Neural cell (in vitro differentiated cells): ENCODE measurements around the gene PRUNE2. TPM values are rescaled to one million over a fixed set of nuclear protein-coding genes. Genes with fewer than 3 reads are reported as not detected.

Source experiments
- H2AFZ ChIP-seq: fragments of 200-600, 300-800 bp; sonication (generic), shearing (Covaris generic); 2 replicates; pipeline ENCODE4 v1.6.0; 2014; ENCODE audit warnings: low read depth, mild to moderate bottlenecking, antibody characterized with exemption, low read length, moderate library complexity
- H3F3A ChIP-seq: fragments of 200-600 bp; shearing (Covaris generic); 2 replicates; pipeline ENCODE4 v1.6.1; 2016; ENCODE audit warnings: mild to moderate bottlenecking, moderate library complexity, mixed read lengths, antibody characterized with exemption, low read length; ENCODE audit not compliant: insufficient read depth, poor library complexity, severe bottlenecking
- H3K27ac ChIP-seq: fragments of 200-600, 300-800 bp; sonication (generic), shearing (Covaris generic); 2 replicates; pipeline ENCODE4 v1.5.1; 2014; ENCODE audit warnings: mild to moderate bottlenecking, low read length, moderate library complexity
- H3K27me3 ChIP-seq: fragments of 300-800, 200-600 bp; sonication (generic), shearing (Covaris generic); 2 replicates; pipeline ENCODE4 v1.6.0; 2014; ENCODE audit warnings: mild to moderate bottlenecking, low read depth, low read length, moderate library complexity; ENCODE audit not compliant: insufficient read depth
- H3K36me3 ChIP-seq: fragments of 300-800, 200-600 bp; sonication (generic), shearing (Covaris generic); 2 replicates; pipeline ENCODE4 v1.5.1; 2014; ENCODE audit warnings: mild to moderate bottlenecking, antibody characterized with exemption, low read length, moderate library complexity; ENCODE audit not compliant: insufficient read depth
- H3K4me2 ChIP-seq: fragments of 300-800, 200-600 bp; sonication (generic), shearing (Covaris generic); 2 replicates; pipeline ENCODE4 v1.6.0; 2014; ENCODE audit warnings: mild to moderate bottlenecking, low read length
- H3K4me3 ChIP-seq: fragments of 300-800, 200-600 bp; sonication (generic), shearing (Covaris generic); 2 replicates; pipeline ENCODE4 v1.5.1; 2014; ENCODE audit warnings: mild to moderate bottlenecking, low read length, moderate library complexity
- H3K79me2 ChIP-seq: fragments of 200-600 bp; shearing (Covaris generic); replicated peaks from 2 replicates; pipeline ENCODE4 v1.6.0; 2014; ENCODE audit warnings: mild to moderate bottlenecking, low read length, moderate library complexity; ENCODE audit not compliant: insufficient read depth
- H3K9ac ChIP-seq: fragments of 300-800, 200-600 bp; sonication (generic), shearing (Covaris generic); 2 replicates; pipeline ENCODE4 v1.6.1; 2016; ENCODE audit warnings: mild to moderate bottlenecking, low read length, mixed read lengths
- H3K9me2 ChIP-seq: fragments of 200-600 bp; shearing (Covaris generic); 2 replicates; pipeline ENCODE4 v1.6.1; 2016; ENCODE audit warnings: mild to moderate bottlenecking, low read length, mixed read lengths; ENCODE audit not compliant: insufficient read depth
- H3K9me3 ChIP-seq: fragments of 200-600, 300-800 bp; sonication (generic), shearing (Covaris generic); 2 replicates; pipeline ENCODE4 v1.6.1; 2016; ENCODE audit warnings: mild to moderate bottlenecking, mixed run types, low read length, moderate library complexity, mixed read lengths
- H4K20me1 ChIP-seq: fragments of 200-600 bp; shearing (Covaris generic); 2 replicates; pipeline ENCODE4 v1.6.1; 2016; ENCODE audit warnings: mild to moderate bottlenecking, mixed run types; ENCODE audit not compliant: insufficient read depth
- EP300 ChIP-seq: fragments of 450-650 bp; conservative IDR thresholded peaks from 2 replicates; pipeline ENCODE4 v1.6.1; 2014; ENCODE audit warnings: antibody characterized with exemption, mild to moderate bottlenecking, moderate library complexity; ENCODE audit not compliant: poor library complexity, severe bottlenecking
- EZH2 ChIP-seq: fragments of 200-600, 300-800 bp; shearing (Covaris generic), sonication (generic); IDR thresholded peaks from 2 replicates; pipeline ENCODE4 v1.6.1; 2014; ENCODE audit warnings: antibody characterized with exemption, low read length, borderline replicate concordance, mild to moderate bottlenecking; ENCODE audit not compliant: insufficient read depth, poor library complexity, severe bottlenecking
- MXI1 ChIP-seq: fragments of 450-650 bp; conservative IDR thresholded peaks from 2 replicates; pipeline ENCODE4 v1.6.1; 2014; ENCODE audit warnings: antibody characterized with exemption, mild to moderate bottlenecking; ENCODE audit not compliant: poor library complexity, severe bottlenecking
- POLR2AphosphoS5 ChIP-seq: IDR thresholded peaks from 2 replicates; pipeline ENCODE4 v1.6.1; 2012
- RAD21 ChIP-seq: fragments of 450-650 bp; conservative IDR thresholded peaks from 2 replicates; pipeline ENCODE4 v1.6.1; 2014; ENCODE audit warnings: antibody characterized with exemption, mild to moderate bottlenecking, moderate library complexity
- SMC3 ChIP-seq: fragments of 450-650 bp; conservative IDR thresholded peaks from 2 replicates; pipeline ENCODE4 v1.6.1; 2014; ENCODE audit warnings: antibody characterized with exemption, mild to moderate bottlenecking, moderate library complexity; ENCODE audit not compliant: poor library complexity
- TAF1 ChIP-seq: IDR thresholded peaks from 2 replicates; pipeline ENCODE4 v1.6.1; 2012; ENCODE audit warnings: low read depth
- polyA plus RNA-seq: library from polyadenylated mRNA; depleted of rRNA; stranded (reverse); fragments of >200 nt; gene quantifications from 2 replicates; pipeline ENCODE4 v1.2.3, GENCODE V29; 2014
- TF ChIP-seq, protein P1 (sequence below): IDR thresholded peaks from 2 replicates; pipeline ENCODE4 v1.6.1; 2012; ENCODE audit warnings: borderline replicate concordance
- TF ChIP-seq, protein P2 (sequence below): fragments of 450-650 bp; IDR thresholded peaks from 2 replicates; pipeline ENCODE4 v1.5.1; 2014; ENCODE audit warnings: antibody characterized with exemption, mild to moderate bottlenecking, moderate library complexity; ENCODE audit not compliant: poor library complexity, severe bottlenecking

Gene PRUNE2
- polyA plus RNA-seq, 1 donor from 2014 or later, result 9.7 TPM

DNA sequence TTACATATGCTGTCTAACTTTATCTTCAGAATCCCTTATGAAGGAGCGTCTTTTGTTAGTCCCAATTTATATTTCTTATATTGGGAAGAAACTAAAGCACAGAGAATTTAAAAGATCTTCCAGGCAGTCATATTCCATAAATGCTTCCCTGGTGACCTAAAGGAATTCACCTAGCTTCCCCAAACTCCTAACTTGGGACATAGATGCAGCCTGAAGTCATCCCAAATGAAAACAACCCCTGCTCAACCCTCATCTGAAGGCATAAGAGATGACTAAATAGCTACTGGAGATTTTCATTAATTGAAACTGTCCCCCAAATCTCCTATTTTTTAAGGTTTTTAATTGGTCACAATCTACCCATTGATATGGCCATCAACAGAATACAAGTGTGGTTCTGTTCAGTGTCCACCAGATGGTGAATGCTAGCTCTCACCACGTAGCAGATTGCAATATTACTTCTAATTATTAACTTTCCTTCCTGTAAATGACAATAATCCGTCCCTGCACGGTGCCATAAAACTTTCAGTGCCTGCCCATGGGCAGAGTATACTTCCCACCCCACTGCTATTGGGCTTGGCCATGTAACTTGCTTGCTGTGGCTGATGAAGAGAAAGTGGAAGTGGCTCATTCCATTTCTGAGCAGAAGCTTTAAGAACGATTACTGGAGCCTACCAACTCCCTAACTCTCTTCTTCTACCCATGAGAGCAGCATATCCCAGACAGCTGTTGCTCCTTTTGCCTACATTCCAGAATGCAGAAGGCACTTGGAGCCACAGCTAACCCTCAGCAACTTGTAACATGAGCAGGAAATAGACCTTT, 18.7 kb downstream of the PRUNE2 start:
- no peaks in the 10 kb centered on the region for H4K20me1 ChIP-seq
- no peaks in the 10 kb centered on the region for H3F3A ChIP-seq
- H2AFZ ChIP-seq, result no peak overlapping the region

DNA sequence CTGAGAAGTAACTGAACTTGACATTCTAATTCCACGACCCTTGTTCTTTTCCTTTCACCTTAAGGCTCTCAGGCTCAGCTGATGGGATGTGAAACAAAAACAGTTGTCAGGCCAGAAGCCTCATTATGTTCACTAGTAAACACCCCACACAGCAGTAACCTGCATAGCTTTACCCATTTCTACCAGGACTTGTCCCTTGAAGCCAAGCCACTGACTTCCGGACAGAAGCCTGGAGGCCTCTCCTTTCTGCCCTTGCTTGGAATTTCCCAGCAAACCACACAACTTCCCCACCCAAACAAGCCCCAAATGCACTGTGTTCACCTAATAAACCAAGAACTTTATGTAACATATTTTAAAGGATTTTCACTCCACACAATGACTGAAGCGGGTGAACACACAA, 19.6 kb downstream of the PRUNE2 start:
- no peaks in the 10 kb centered on the region for H3K36me3 ChIP-seq
- TF ChIP-seq, protein P1, sequence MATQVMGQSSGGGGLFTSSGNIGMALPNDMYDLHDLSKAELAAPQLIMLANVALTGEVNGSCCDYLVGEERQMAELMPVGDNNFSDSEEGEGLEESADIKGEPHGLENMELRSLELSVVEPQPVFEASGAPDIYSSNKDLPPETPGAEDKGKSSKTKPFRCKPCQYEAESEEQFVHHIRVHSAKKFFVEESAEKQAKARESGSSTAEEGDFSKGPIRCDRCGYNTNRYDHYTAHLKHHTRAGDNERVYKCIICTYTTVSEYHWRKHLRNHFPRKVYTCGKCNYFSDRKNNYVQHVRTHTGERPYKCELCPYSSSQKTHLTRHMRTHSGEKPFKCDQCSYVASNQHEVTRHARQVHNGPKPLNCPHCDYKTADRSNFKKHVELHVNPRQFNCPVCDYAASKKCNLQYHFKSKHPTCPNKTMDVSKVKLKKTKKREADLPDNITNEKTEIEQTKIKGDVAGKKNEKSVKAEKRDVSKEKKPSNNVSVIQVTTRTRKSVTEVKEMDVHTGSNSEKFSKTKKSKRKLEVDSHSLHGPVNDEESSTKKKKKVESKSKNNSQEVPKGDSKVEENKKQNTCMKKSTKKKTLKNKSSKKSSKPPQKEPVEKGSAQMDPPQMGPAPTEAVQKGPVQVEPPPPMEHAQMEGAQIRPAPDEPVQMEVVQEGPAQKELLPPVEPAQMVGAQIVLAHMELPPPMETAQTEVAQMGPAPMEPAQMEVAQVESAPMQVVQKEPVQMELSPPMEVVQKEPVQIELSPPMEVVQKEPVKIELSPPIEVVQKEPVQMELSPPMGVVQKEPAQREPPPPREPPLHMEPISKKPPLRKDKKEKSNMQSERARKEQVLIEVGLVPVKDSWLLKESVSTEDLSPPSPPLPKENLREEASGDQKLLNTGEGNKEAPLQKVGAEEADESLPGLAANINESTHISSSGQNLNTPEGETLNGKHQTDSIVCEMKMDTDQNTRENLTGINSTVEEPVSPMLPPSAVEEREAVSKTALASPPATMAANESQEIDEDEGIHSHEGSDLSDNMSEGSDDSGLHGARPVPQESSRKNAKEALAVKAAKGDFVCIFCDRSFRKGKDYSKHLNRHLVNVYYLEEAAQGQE, result no peak
- TF ChIP-seq, protein P2, sequence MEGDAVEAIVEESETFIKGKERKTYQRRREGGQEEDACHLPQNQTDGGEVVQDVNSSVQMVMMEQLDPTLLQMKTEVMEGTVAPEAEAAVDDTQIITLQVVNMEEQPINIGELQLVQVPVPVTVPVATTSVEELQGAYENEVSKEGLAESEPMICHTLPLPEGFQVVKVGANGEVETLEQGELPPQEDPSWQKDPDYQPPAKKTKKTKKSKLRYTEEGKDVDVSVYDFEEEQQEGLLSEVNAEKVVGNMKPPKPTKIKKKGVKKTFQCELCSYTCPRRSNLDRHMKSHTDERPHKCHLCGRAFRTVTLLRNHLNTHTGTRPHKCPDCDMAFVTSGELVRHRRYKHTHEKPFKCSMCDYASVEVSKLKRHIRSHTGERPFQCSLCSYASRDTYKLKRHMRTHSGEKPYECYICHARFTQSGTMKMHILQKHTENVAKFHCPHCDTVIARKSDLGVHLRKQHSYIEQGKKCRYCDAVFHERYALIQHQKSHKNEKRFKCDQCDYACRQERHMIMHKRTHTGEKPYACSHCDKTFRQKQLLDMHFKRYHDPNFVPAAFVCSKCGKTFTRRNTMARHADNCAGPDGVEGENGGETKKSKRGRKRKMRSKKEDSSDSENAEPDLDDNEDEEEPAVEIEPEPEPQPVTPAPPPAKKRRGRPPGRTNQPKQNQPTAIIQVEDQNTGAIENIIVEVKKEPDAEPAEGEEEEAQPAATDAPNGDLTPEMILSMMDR, result no peak
- TF ChIP-seq POLR2AphosphoS5, result no peak
- TF ChIP-seq EP300, result no peak
- no peak for TF ChIP-seq RAD21
- no peak for TF ChIP-seq MXI1
- TF ChIP-seq TAF1, result no peak
- TF ChIP-seq EZH2, result no peak
- no peak for TF ChIP-seq SMC3
- H3K4me2 ChIP-seq, result no peak overlapping the region
- H3K4me3 ChIP-seq, result no peak overlapping the region
- no peak overlapping the region for H2AFZ ChIP-seq
- H3K79me2 ChIP-seq, result no peaks in the 10 kb centered on the region
- H3K9me2 ChIP-seq, result no peaks in the 10 kb centered on the region
- H3K27me3 ChIP-seq, result no peaks in the 10 kb centered on the region
- H3K27ac ChIP-seq, result no peak overlapping the region
- H3K9me3 ChIP-seq, result no peaks in the 10 kb centered on the region
- H3K9ac ChIP-seq, result no peak overlapping the region
- no peaks in the 10 kb centered on the region for H3F3A ChIP-seq
- no peaks in the 10 kb centered on the region for H4K20me1 ChIP-seq

More for the DNA sequence above, 18.7 kb downstream of the PRUNE2 start:
- Histone ChIP-seq H3K4me3 (no peak overlapping the region), H3K4me2 (no peak overlapping the region), H3K9me3 (no peaks in the 10 kb centered on the region), H3K9me2 (no peaks in the 10 kb centered on the region), H3K79me2 (no peaks in the 10 kb centered on the region), H3K9ac (no peak overlapping the region), H3K36me3 (no peaks in the 10 kb centered on the region), H3K27me3 (no peaks in the 10 kb centered on the region), H3K27ac (no peak overlapping the region)
- TF ChIP-seq, protein P1, result no peak
- TF ChIP-seq SMC3 (no peak), RAD21 (no peak), EP300 (no peak), TAF1 (no peak), POLR2AphosphoS5 (no peak)
- TF ChIP-seq, protein P2, result no peak
